Thyroid gland (tissue), 4 donors: Measurements from ENCODE around the gene CDH23.

Experiments
- POLR2A ChIP-seq, 2 donors: fragments of 450-650 bp; IDR thresholded peaks; one replicate each; pipeline ENCODE4 v1.6.1; 2017; ENCODE audit warnings: antibody characterized with exemption in 2 of 2, mild to moderate bottlenecking in 2 of 2, moderate library complexity in 1 of 2
- TF ChIP-seq, protein P1 (sequence below), 6 experiments: fragments of 200-600 bp in 3 of 6; fragments of 450-650 bp in 3 of 6; sonication (generic) in 3 of 6; IDR thresholded peaks; one replicate each; pipeline ENCODE4 v1.5.1; 2016 to 2019; ENCODE audit warnings: antibody characterized with exemption in 6 of 6, mild to moderate bottlenecking in 2 of 6, inconsistent platforms in 1 of 6, moderate library complexity in 1 of 6

DNA sequence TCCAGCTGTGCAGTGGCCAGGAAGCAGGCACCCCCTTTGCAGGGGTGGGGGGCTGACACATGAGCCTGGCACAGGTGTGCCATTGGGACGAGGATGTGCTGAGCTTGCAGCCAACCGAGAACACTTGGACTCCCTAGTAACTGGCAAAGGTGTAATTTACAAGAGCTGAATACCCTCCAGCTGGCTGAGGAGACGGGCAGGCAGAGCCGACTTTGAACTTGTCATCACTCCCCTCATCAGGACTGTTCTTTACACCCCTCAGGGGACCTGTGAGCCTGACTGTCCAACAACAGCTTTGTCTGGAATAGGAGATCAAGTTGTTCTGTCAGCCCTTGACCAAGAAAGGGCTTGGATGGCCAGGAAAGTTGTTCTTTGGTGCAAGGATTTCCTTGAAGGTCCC is 61.2 kb downstream of the CDH23 start:
- TF ChIP-seq, protein P1, sequence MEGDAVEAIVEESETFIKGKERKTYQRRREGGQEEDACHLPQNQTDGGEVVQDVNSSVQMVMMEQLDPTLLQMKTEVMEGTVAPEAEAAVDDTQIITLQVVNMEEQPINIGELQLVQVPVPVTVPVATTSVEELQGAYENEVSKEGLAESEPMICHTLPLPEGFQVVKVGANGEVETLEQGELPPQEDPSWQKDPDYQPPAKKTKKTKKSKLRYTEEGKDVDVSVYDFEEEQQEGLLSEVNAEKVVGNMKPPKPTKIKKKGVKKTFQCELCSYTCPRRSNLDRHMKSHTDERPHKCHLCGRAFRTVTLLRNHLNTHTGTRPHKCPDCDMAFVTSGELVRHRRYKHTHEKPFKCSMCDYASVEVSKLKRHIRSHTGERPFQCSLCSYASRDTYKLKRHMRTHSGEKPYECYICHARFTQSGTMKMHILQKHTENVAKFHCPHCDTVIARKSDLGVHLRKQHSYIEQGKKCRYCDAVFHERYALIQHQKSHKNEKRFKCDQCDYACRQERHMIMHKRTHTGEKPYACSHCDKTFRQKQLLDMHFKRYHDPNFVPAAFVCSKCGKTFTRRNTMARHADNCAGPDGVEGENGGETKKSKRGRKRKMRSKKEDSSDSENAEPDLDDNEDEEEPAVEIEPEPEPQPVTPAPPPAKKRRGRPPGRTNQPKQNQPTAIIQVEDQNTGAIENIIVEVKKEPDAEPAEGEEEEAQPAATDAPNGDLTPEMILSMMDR (IDR thresholded peaks at IDR 0.05) = no peak
- no peak for TF ChIP-seq POLR2A (IDR thresholded peaks at IDR 0.05)
